GM23248 (cell line): Measurements from ENCODE around the gene TMEM163. TPM values are rescaled to one million over a fixed set of nuclear protein-coding genes. Genes with fewer than 3 reads are reported as not detected.

Source experiments
- DNase-seq: peaks from one replicate; pipeline ENCODE4 v3.0.0-alpha.2; 2015
- H2AFZ ChIP-seq: fragments of 200-600 bp; sonication (generic); 2 replicates; pipeline ENCODE4 v1.6.1; 2016; ENCODE audit warnings: antibody characterized with exemption
- H3F3A ChIP-seq: fragments of 200-600 bp; sonication (generic); 2 replicates; pipeline ENCODE4 v1.6.1; 2016; ENCODE audit warnings: mild to moderate bottlenecking, antibody characterized with exemption, mixed run types; ENCODE audit not compliant: insufficient read depth
- H3K27ac ChIP-seq: fragments of 200-600 bp; sonication (generic); 2 replicates; pipeline ENCODE4 v1.5.1; 2016; ENCODE audit warnings: mild to moderate bottlenecking
- H3K27me3 ChIP-seq: fragments of 200-600 bp; sonication (generic); replicated peaks from 2 replicates; pipeline ENCODE4 v1.6.1; 2016; ENCODE audit warnings: mild to moderate bottlenecking; ENCODE audit not compliant: insufficient read depth
- H3K36me3 ChIP-seq: fragments of 200-600 bp; sonication (generic); 2 replicates; pipeline ENCODE4 v1.6.1; 2016; ENCODE audit warnings: low read depth, mild to moderate bottlenecking
- H3K4me1 ChIP-seq: fragments of 200-600 bp; sonication (generic); 2 replicates; pipeline ENCODE4 v1.6.1; 2016; ENCODE audit warnings: mild to moderate bottlenecking; ENCODE audit not compliant: insufficient read depth
- H3K4me2 ChIP-seq: fragments of 200-600 bp; sonication (generic); one replicate; pipeline ENCODE4 v1.6.1; 2016; ENCODE audit warnings: mild to moderate bottlenecking; ENCODE audit not compliant: unreplicated experiment
- H3K4me3 ChIP-seq: fragments of 200-600 bp; sonication (generic); 2 replicates; pipeline ENCODE4 v1.5.1; 2016; ENCODE audit warnings: mild to moderate bottlenecking
- H3K79me2 ChIP-seq: fragments of 200-600 bp; sonication (generic); 2 replicates; pipeline ENCODE4 v1.6.1; 2016; ENCODE audit warnings: mild to moderate bottlenecking; ENCODE audit not compliant: insufficient read depth
- H3K9ac ChIP-seq: fragments of 200-600 bp; sonication (generic); 2 replicates; pipeline ENCODE4 v1.6.1; 2016; ENCODE audit warnings: mild to moderate bottlenecking
- H3K9me2 ChIP-seq: fragments of 200-600 bp; sonication (generic); 2 replicates; pipeline ENCODE4 v1.6.1; 2016; ENCODE audit warnings: mixed run types, mild to moderate bottlenecking, moderate library complexity; ENCODE audit not compliant: insufficient read depth
- H3K9me3 ChIP-seq: fragments of 200-600 bp; sonication (generic); one replicate; pipeline ENCODE4 v1.6.1; 2017; ENCODE audit warnings: low read depth
- H4K20me1 ChIP-seq: fragments of 200-600 bp; sonication (generic); 2 replicates; pipeline ENCODE4 v1.6.0; 2016; ENCODE audit not compliant: insufficient read depth
- EZH2 ChIP-seq: fragments of 200-600 bp; sonication (generic); IDR thresholded peaks from 2 replicates; pipeline ENCODE4 v1.6.1; 2018; ENCODE audit warnings: antibody characterized with exemption, mild to moderate bottlenecking; ENCODE audit not compliant: insufficient read depth, poor library complexity, severe bottlenecking
- EZH2phosphoT487 ChIP-seq: fragments of 200-600 bp; sonication (generic); IDR thresholded peaks from 2 replicates; pipeline ENCODE4 v1.6.1; 2018; ENCODE audit warnings: antibody characterized with exemption, moderate library complexity, mild to moderate bottlenecking, low read depth; ENCODE audit not compliant: insufficient read depth
- WGBS, 2 experiments: methylation state at CpG; one replicate each; pipeline ENCODE4 v1.1.6; 2015 to 2017; ENCODE audit warnings: low lambda C conversion rate in 2 of 2, low coverage in 1 of 2; ENCODE audit errors: missing lambda C conversion rate in 2 of 2; 5-methylcytosine and 5-hydroxymethylcytosine counted together
- in situ Hi-C: fragments of 300-500 bp; cut with MboI; formaldehyde crosslinking; loops from 2 replicates; pipeline ENCODE4 v1.15.0; 2020
- polyA plus RNA-seq: library from polyadenylated mRNA; unstranded; fragments of >200 nt; fragmentation: Nextera tagmentation; extraction: Ambion mirVana; gene quantifications from 2 replicates; pipeline ENCODE4 v1.2.1, GENCODE V29; 2016
- total RNA-seq: library from RNA; depleted of rRNA; stranded (reverse); fragments of >200 nt; shearing (Covaris generic); gene quantifications from 2 replicates; pipeline ENCODE4 v1.2.3, GENCODE V29; 2014

TMEM163 gene
- total and polyA plus RNA-seq, 2 experiments from 2014 or later = not detected

- Histone ChIP-seq H4K20me1 (no peaks in the 10 kb centered on the region), H3K9me2 (no peaks in the 10 kb centered on the region), H3K4me1 (no peaks in the 10 kb centered on the region), H3K4me3 (no peak overlapping the region), H3K27ac (no peak overlapping the region), H3K9me3 (no peaks in the 10 kb centered on the region), H3K9ac (no peak overlapping the region), H3K4me2 (no peak overlapping the region), H3F3A (no peaks in the 10 kb centered on the region), H3K27me3 (no peaks in the 10 kb centered on the region; the same call in 1 of the 2 replicates), H2AFZ (no peak overlapping the region), H3K79me2 (no peaks in the 10 kb centered on the region), H3K36me3 (no peaks in the 10 kb centered on the region)
- no peak for DNase-seq
- in situ Hi-C loops = no loop called here
- 44 to 45% methylated on average over 9 of the region's 9 CpGs for WGBS, 2 experiments
- no peak for TF ChIP-seq EZH2
- TF ChIP-seq EZH2phosphoT487 = no peak
These were observed 213.4 kb downstream of the TMEM163 start for GRCh38 chr2:134505446-134505845.

GRCh38 chr2:134504586-134505336, 214.0 kb downstream of the TMEM163 start:
- H3F3A ChIP-seq = no peaks in the 10 kb centered on the region
- no peak overlapping the region for H3K4me2 ChIP-seq
- no peaks in the 10 kb centered on the region for H3K79me2 ChIP-seq
- TF ChIP-seq EZH2phosphoT487 (no peak), EZH2 (no peak)
- no peak for DNase-seq
- no peaks in the 10 kb centered on the region for H3K4me1 ChIP-seq
- no peaks in the 10 kb centered on the region; the same call in 1 of the 2 replicates for H3K27me3 ChIP-seq
- WGBS, 2 experiments = 23 to 29% methylated on average over 5 of the region's 5 CpGs
- no peaks in the 10 kb centered on the region for H3K9me2 ChIP-seq
- no peak overlapping the region for H3K4me3 ChIP-seq
- no peak overlapping the region for H3K27ac ChIP-seq
- no peaks in the 10 kb centered on the region for H3K9me3 ChIP-seq
- no peaks in the 10 kb centered on the region for H3K36me3 ChIP-seq
- in situ Hi-C loops = no loop called here
- H3K9ac ChIP-seq = no peak overlapping the region
- H2AFZ ChIP-seq = no peak overlapping the region
- H4K20me1 ChIP-seq = no peaks in the 10 kb centered on the region

GRCh38 chr2:134502104-134502503, 216.7 kb downstream of the TMEM163 start:
- H2AFZ ChIP-seq = no peak overlapping the region
- H3K4me2 ChIP-seq = no peak overlapping the region
- no peaks in the 10 kb centered on the region for H3K4me1 ChIP-seq
- no peaks in the 10 kb centered on the region for H3K9me3 ChIP-seq
- no peaks in the 10 kb centered on the region for H4K20me1 ChIP-seq
- no peaks in the 10 kb centered on the region for H3F3A ChIP-seq
- H3K4me3 ChIP-seq = no peak overlapping the region
- WGBS, 2 experiments = 2 to 3% methylated on average over 2 of the region's 2 CpGs
- H3K27ac ChIP-seq = no peak overlapping the region
- H3K79me2 ChIP-seq = no peaks in the 10 kb centered on the region
- no peaks in the 10 kb centered on the region for H3K9me2 ChIP-seq
- H3K36me3 ChIP-seq = no peaks in the 10 kb centered on the region
- H3K27me3 ChIP-seq = no peaks in the 10 kb centered on the region
- H3K9ac ChIP-seq = no peak overlapping the region
- in situ Hi-C loops = no loop called here
- DNase-seq = no peak
- no peak for TF ChIP-seq EZH2
- TF ChIP-seq EZH2phosphoT487 = no peak

GRCh38 chr2:134501476-134502091, 217.2 kb downstream of the TMEM163 start:
- Histone ChIP-seq H3F3A (no peaks in the 10 kb centered on the region), H3K27me3 (no peaks in the 10 kb centered on the region), H3K9ac (no peak overlapping the region), H4K20me1 (no peaks in the 10 kb centered on the region), H3K27ac (no peak overlapping the region), H2AFZ (no peak overlapping the region), H3K9me3 (no peaks in the 10 kb centered on the region), H3K36me3 (no peaks in the 10 kb centered on the region), H3K79me2 (no peaks in the 10 kb centered on the region), H3K4me2 (no peak overlapping the region), H3K4me3 (no peak overlapping the region), H3K4me1 (no peaks in the 10 kb centered on the region), H3K9me2 (no peaks in the 10 kb centered on the region)
- DNase-seq = no peak
- WGBS, 2 experiments = 33% methylated on average over 6 of the region's 6 CpGs
- TF ChIP-seq EZH2 = no peak
- no peak for TF ChIP-seq EZH2phosphoT487
- in situ Hi-C loops = no loop called here
